GM12878 (cell line): ENCODE data around the gene DSE. TPM values are rescaled to one million over a fixed set of nuclear protein-coding genes. Genes with fewer than 3 reads are reported as not detected.

Source experiments
- ATAC-seq: fragments of 200-7000 bp; cut with Tn5 transposase; 3 replicates; pipeline ENCODE4 v1.9.1; 2020; ENCODE audit warnings: mild to moderate bottlenecking, moderate library complexity
- BruUV-seq: library from RNA; stranded (reverse); fragments of 400-500 nt; replicated peaks from 2 replicates; lab custom pipeline; 2021; lab: Mats Ljungman, UMichigan
- CTCF ChIA-PET: fragments of 300-600 bp; sonication (Branson Sonifier 250); formaldehyde crosslinking; extraction: SDS; loops from one replicate; lab custom pipeline; 2021; ENCODE audit warnings: inconsistent platforms; lab: Yijun Ruan, JAX
- POLR2A ChIA-PET: fragments of 350-600 bp; formaldehyde crosslinking; extraction: SDS; loops from one replicate; lab custom pipeline; 2021; ENCODE audit warnings: inconsistent platforms; lab: Charles Lee
- RAD21 ChIA-PET: fragments of 300-600 bp; sonication (Branson Sonifier 250); formaldehyde crosslinking; loops from one replicate; lab custom pipeline; 2023; ENCODE audit warnings: antibody characterized with exemption; ENCODE audit not compliant: unreplicated experiment; lab: Charles Lee
- SMC1A ChIA-PET: fragments of 300-600 bp; sonication (Branson Sonifier 250); formaldehyde crosslinking; loops from one replicate; lab custom pipeline; 2023; ENCODE audit not compliant: unreplicated experiment, uncharacterized antibody; lab: Charles Lee
- DNase-seq: peaks from one replicate; pipeline ENCODE4 v3.0.0-alpha.2; 2011; ENCODE audit warnings: low read depth, low spot score
- FAIRE-seq: peaks from 3 replicates; lab custom pipeline; 2011; peaks lifted over from hg19 to GRCh38; lab: Jason Lieb, UNC
- H2AFZ ChIP-seq: 2 replicates; pipeline ENCODE4 v1.6.0; 2011; ENCODE audit warnings: low read depth, low read length, control low read depth; ENCODE audit not compliant: control insufficient read depth
- H3K27ac ChIP-seq: 2 replicates; pipeline ENCODE4 v1.5.1; 2011; ENCODE audit warnings: control low read depth; ENCODE audit not compliant: control insufficient read depth, insufficient read depth
- H3K27me3 ChIP-seq, 2 experiments: replicated peaks in 1 of 2; 2 replicates each; pipeline versions ENCODE4 v1.6.0 to v1.6.1; 2011; ENCODE audit warnings: low read length in 1 of 2; ENCODE audit not compliant: control insufficient read depth in 2 of 2, insufficient read depth in 2 of 2
- H3K36me3 ChIP-seq, 2 experiments: 2 replicates each; pipeline ENCODE4 v1.5.1; 2011; ENCODE audit warnings: low read length in 1 of 2; ENCODE audit not compliant: control insufficient read depth in 2 of 2, insufficient read depth in 2 of 2
- H3K4me1 ChIP-seq: 2 replicates; pipeline ENCODE4 v1.6.1; 2011; ENCODE audit warnings: mild to moderate bottlenecking, low read length, moderate library complexity, mixed read lengths; ENCODE audit not compliant: control insufficient read depth, insufficient read depth
- H3K4me2 ChIP-seq: 2 replicates; pipeline ENCODE4 v1.6.0; 2011; ENCODE audit warnings: control low read depth; ENCODE audit not compliant: control insufficient read depth, insufficient read depth
- H3K4me3 ChIP-seq: fragments of 200-600 bp; sonication (generic); 2 replicates; pipeline ENCODE4 v1.5.1; 2016
- H3K79me2 ChIP-seq: 2 replicates; pipeline ENCODE4 v1.6.0; 2011; ENCODE audit warnings: low read length; ENCODE audit not compliant: control insufficient read depth, insufficient read depth
- H3K9ac ChIP-seq: 2 replicates; pipeline ENCODE4 v1.8.0; 2011; ENCODE audit warnings: low read length, control low read depth, mixed read lengths; ENCODE audit not compliant: control insufficient read depth, insufficient read depth
- H3K9me3 ChIP-seq: replicated peaks from 3 replicates; pipeline ENCODE4 v1.5.1; 2011; ENCODE audit warnings: mild to moderate bottlenecking, low read length; ENCODE audit not compliant: control insufficient read depth, insufficient read depth
- H4K20me1 ChIP-seq: 2 replicates; pipeline ENCODE4 v1.6.0; 2011; ENCODE audit not compliant: control insufficient read depth, insufficient read depth
- ATF2 ChIP-seq: IDR thresholded peaks from 2 replicates; pipeline ENCODE4 v1.6.1; 2012; ENCODE audit warnings: low read length, inconsistent platforms
- BMI1 ChIP-seq: fragments of 450-650 bp; IDR thresholded peaks from 2 replicates; pipeline ENCODE4 v1.6.1; 2016; ENCODE audit warnings: mild to moderate bottlenecking, moderate library complexity, borderline replicate concordance
- GABPA ChIP-seq: IDR thresholded peaks from 2 replicates; pipeline ENCODE4 v1.6.1; 2014; ENCODE audit warnings: antibody characterized with exemption, low read depth, mild to moderate bottlenecking, inconsistent platforms
- IRF3 ChIP-seq: fragments of 450-650 bp; IDR thresholded peaks from 2 replicates; pipeline ENCODE4 v1.6.1; 2014; ENCODE audit warnings: mild to moderate bottlenecking
- RCOR1 ChIP-seq: conservative IDR thresholded peaks from 2 replicates; pipeline ENCODE4 v1.6.1; 2012; ENCODE audit warnings: low read depth, low read length, improper control_type of control experiment
- STAT3 ChIP-seq: IDR thresholded peaks from 2 replicates; pipeline ENCODE4 v1.6.1; 2011; ENCODE audit warnings: low read depth, low read length, improper control_type of control experiment
- TCF12 ChIP-seq: IDR thresholded peaks from 2 replicates; pipeline ENCODE4 v1.6.1; 2011; ENCODE audit warnings: low read depth, mild to moderate bottlenecking, low read length
- WGBS: methylation state at CpG from one replicate; pipeline ENCODE4 v1.1.6; 2016; ENCODE audit warnings: low lambda C conversion rate; ENCODE audit not compliant: insufficient replicate concordance, insufficient coverage; ENCODE audit errors: missing lambda C conversion rate; 5-methylcytosine and 5-hydroxymethylcytosine counted together
- in situ Hi-C: fragments of 300-500 bp; cut with MboI; formaldehyde crosslinking; loops from 9 replicates; pipeline ENCODE4 v1.14.3; 2018; ENCODE audit warnings: mixed read lengths
- intact Hi-C: fragments of 100-400 bp; cut with micrococcal nuclease; formaldehyde crosslinking; loops from one replicate; pipeline ENCODE4 v1.14.2; 2022; ENCODE audit not compliant: unreplicated experiment
- polyA plus RNA-seq, 11 experiments: library from polyadenylated mRNA; depleted of rRNA in 4 of 11; unstranded in 6 of 11; stranded (reverse) in 5 of 11; fragments of >200 nt; fragmentation: Nextera tagmentation in 4 of 11; fragmentation: Illumina TruSeq in 1 of 11; extraction: Ambion mirVana in 4 of 11; extraction: Trizol in 1 of 11; gene quantifications; 1 replicate in 1 of 11; 2 replicates in 10 of 11; pipeline versions ENCODE4 v1.2.1 to v1.2.3, GENCODE V29; 2011 to 2016; ENCODE audit warnings: inconsistent platforms in 2 of 11, missing spikeins in 2 of 11, low read depth in 1 of 11
- total RNA-seq, 4 experiments: library from RNA; depleted of rRNA in 3 of 4; stranded (reverse); fragments of >200 nt in 3 of 4; fragmentation: Illumina TruSeq in 1 of 4; extraction: Trizol in 1 of 4; gene quantifications; 2 replicates each; pipeline versions ENCODE4 v1.2.1 to v1.2.3, GENCODE V29; 2013 to 2021

DSE gene
- total and polyA plus RNA-seq, 10 of the 15 experiments (the other 5 are each of a cell fraction or from before 2014, with no cell fraction given) = 12.6 to 76.4 (median 43.0) TPM

- no peak for TF ChIP-seq IRF3
These were observed 66.9 kb downstream of the DSE start (continued) for GRCh38 chr6:116437656-116438055.

GRCh38 chr6:116438590-116439448 lies 68.1 kb downstream of the DSE start:
- POLR2A ChIA-PET = no interaction called here
- H3K9ac ChIP-seq = no peak overlapping the region
- intact Hi-C loops = no loop called here

More at GRCh38 chr6:116438590-116439448, 68.1 kb downstream of the DSE start:
- Histone ChIP-seq H3K4me1 (no peaks in the 10 kb centered on the region), H2AFZ (no peak overlapping the region), H3K79me2 (no peaks in the 10 kb centered on the region), H3K9me3 (no peaks in the 10 kb centered on the region), H3K4me3 (no peak overlapping the region)
- SMC1A ChIA-PET = interaction anchor here (0.6 to 1.4 kb wide), 5 partner anchors 11 to 227 kb away, joined by 3 to 4 read pairs (median 3); no protein-coding TSS in a partner anchor
- ATAC-seq = no peak
- in situ Hi-C loops = no loop called here
- FAIRE-seq = no peak
- TF ChIP-seq ATF2 (no peak), RCOR1 (no peak), BMI1 (no peak), STAT3 (no peak), GABPA (no peak), TCF12 (no peak)
- TF ChIP-seq, all 136 proteins: peak for 0
- DNase-seq = no peak
- Histone ChIP-seq H3K27me3 (no peaks in the 10 kb centered on the region), H3K4me2 (no peak overlapping the region), H3K27ac (no peak overlapping the region), H4K20me1 (no peaks in the 10 kb centered on the region), H3K36me3 (peaks cover 0 to 1% of the 10 kb centered on the region in 2 experiments; a peak in 2 of 4 replicates)
- ChIA-PET CTCF (interaction anchor here (1.4 kb wide), 1 partner anchor 28 kb away, joined by 5 read pairs; no protein-coding TSS in a partner anchor), RAD21 (interaction anchor here (0.7 to 1.3 kb wide), 2 partner anchors 12 to 28 kb away, joined by 4 read pairs; no protein-coding TSS in a partner anchor)
- WGBS = 74% methylated on average over 6 of the region's 6 CpGs
- BruUV-seq = no TSS peak
